Sigmoid colon (tissue), 7 donors: ENCODE data around the gene FBXO21. TPM values are rescaled to one million over a fixed set of nuclear protein-coding genes. Genes with fewer than 3 reads are reported as not detected.

Experiments
- DNase-seq: peaks from one replicate; pipeline ENCODE4 v3.0.0-alpha.2; 2019
- H3K27ac ChIP-seq, 4 donors: fragments of 200-600 bp; sonication (generic); one replicate each; pipeline ENCODE4 v1.5.1; 2016 to 2019; ENCODE audit warnings: mild to moderate bottlenecking in 1 of 4
- H3K27me3 ChIP-seq, 3 donors: fragments of 200-600 bp; sonication (generic); one replicate each; pipeline ENCODE4 v1.5.1; 2019; ENCODE audit warnings: mild to moderate bottlenecking in 1 of 3
- H3K36me3 ChIP-seq, 4 donors: fragments of 200-600 bp; sonication (generic); one replicate each; pipeline ENCODE4 v1.5.1; 2016 to 2019
- H3K4me1 ChIP-seq, 4 donors: fragments of 200-600 bp; sonication (generic); one replicate each; pipeline ENCODE4 v1.5.1; 2017 to 2019
- H3K4me3 ChIP-seq, 4 donors: fragments of 200-600 bp; sonication (generic); one replicate each; pipeline ENCODE4 v1.5.1; 2017 to 2019; ENCODE audit warnings: mild to moderate bottlenecking in 2 of 4, moderate library complexity in 1 of 4
- H3K9me3 ChIP-seq, 4 donors: fragments of 200-600 bp in 3 of 4; sonication (generic) in 3 of 4; one replicate each; pipeline versions ENCODE4 v1.5.1 to v1.6.1; 2013 to 2019
- CTCF ChIP-seq, 4 experiments: fragments of 450-650 bp in 3 of 4; fragments of 200-600 bp in 1 of 4; IDR thresholded peaks; one replicate each; pipeline ENCODE4 v1.5.1; 2016 to 2019; ENCODE audit warnings: antibody characterized with exemption in 4 of 4, mild to moderate bottlenecking in 3 of 4, moderate library complexity in 2 of 4
- EP300 ChIP-seq, 4 donors: sonication (generic); formaldehyde crosslinking; IDR thresholded peaks; one replicate each; pipeline ENCODE4 v1.6.1; 2017; ENCODE audit warnings: antibody characterized with exemption in 4 of 4
- POLR2A ChIP-seq, 2 donors: fragments of 450-650 bp; IDR thresholded peaks; one replicate each; pipeline ENCODE4 v1.6.1; 2016; ENCODE audit warnings: antibody characterized with exemption in 2 of 2, mild to moderate bottlenecking in 2 of 2, moderate library complexity in 2 of 2
- POLR2AphosphoS5 ChIP-seq, 4 donors: sonication (generic); formaldehyde crosslinking; IDR thresholded peaks; one replicate each; pipeline ENCODE4 v1.6.1; 2017; ENCODE audit warnings: antibody characterized with exemption in 4 of 4
- whole genome bisulfite sequencing, 2 donors: extraction: QIAGEN DNeasy Blood & Tissue Kit; methylation state at CpG; one replicate each; pipeline ENCODE4 v1.1.7; 2013; 5-methylcytosine and 5-hydroxymethylcytosine counted together
- intact Hi-C: fragments of 100-400 bp; cut with DNase I; formaldehyde crosslinking; loops from one replicate; pipeline ENCODE4 v1.15.1; 2023
- polyA plus RNA-seq, 3 donors: library from polyadenylated mRNA; stranded (reverse); fragments of 200-250 nt; gene quantifications; one replicate each; pipeline ENCODE4 v1.2.3, GENCODE V29; 2013
- total RNA-seq, 4 donors: library from RNA; depleted of rRNA; stranded (reverse); fragments of >200 nt; gene quantifications; one replicate each; pipeline ENCODE4 v1.1.0, GENCODE V29; 2016
- donor health status: healthy with polysubstance abuse.
- donor health status: Bipolar disorder and iron deficiency.
- donor health status: healthy.

The FBXO21 gene
- total and polyA plus RNA-seq, 7 donors: 6.6 to 134 (median 40.7) TPM

- 97% methylated on average over 3 of the region's 3 CpGs for WGBS, 2 donors
- intact Hi-C loops: no loop called here
- DNase-seq: no peak
- peaks cover 37 to 100% (median 51%) of the 10 kb centered on the region in 4 donors for H3K36me3 ChIP-seq
- H3K27ac ChIP-seq: no peak overlapping the region
- no peaks in the 10 kb centered on the region for H3K9me3 ChIP-seq
- no peaks in the 10 kb centered on the region for H3K27me3 ChIP-seq
- no peaks in the 10 kb centered on the region for H3K4me1 ChIP-seq
- no peak overlapping the region for H3K4me3 ChIP-seq
- TF ChIP-seq EP300 (IDR thresholded peaks at IDR 0.05): no peak
- TF ChIP-seq CTCF (IDR thresholded peaks at IDR 0.05): no peak
- TF ChIP-seq POLR2AphosphoS5 (IDR thresholded peaks at IDR 0.05): no peak
- TF ChIP-seq POLR2A (IDR thresholded peaks at IDR 0.05): no peak
Measured at GRCh38 chr12:117169548-117169947, 20.7 kb downstream of the FBXO21 start.

- no peak overlapping the region for H3K27ac ChIP-seq
- no peak for DNase-seq
- no peaks in the 10 kb centered on the region for H3K27me3 ChIP-seq
- no peak for TF ChIP-seq POLR2A (IDR thresholded peaks at IDR 0.05)
- TF ChIP-seq CTCF (IDR thresholded peaks at IDR 0.05): no peak
- no peak for TF ChIP-seq POLR2AphosphoS5 (IDR thresholded peaks at IDR 0.05)
- no peak for TF ChIP-seq EP300 (IDR thresholded peaks at IDR 0.05)
- H3K9me3 ChIP-seq: no peaks in the 10 kb centered on the region
- no peaks in the 10 kb centered on the region for H3K4me1 ChIP-seq
- WGBS, 2 donors: 78 to 98% methylated on average over 3 of the region's 3 CpGs
- H3K4me3 ChIP-seq: no peak overlapping the region
- intact Hi-C loops: no loop called here
- peaks cover 38 to 100% (median 48%) of the 10 kb centered on the region in 4 donors for H3K36me3 ChIP-seq
Measured at GRCh38 chr12:117168976-117169375, 21.3 kb downstream of the FBXO21 start.

GRCh38 chr12:117167769-117168168 is 22.5 kb downstream of the FBXO21 start:
- 95% methylated on average over 4 of the region's 4 CpGs for WGBS, 2 donors

GRCh38 chr12:117166107-117166506 is 24.2 kb downstream of the FBXO21 start:
- TF ChIP-seq CTCF (IDR thresholded peaks at IDR 0.05) (no peak), POLR2A (IDR thresholded peaks at IDR 0.05) (no peak), EP300 (IDR thresholded peaks at IDR 0.05) (no peak), POLR2AphosphoS5 (IDR thresholded peaks at IDR 0.05) (no peak)
- intact Hi-C loops: no loop called here
- no peaks in the 10 kb centered on the region for H3K27me3 ChIP-seq
- no peak for DNase-seq
- H3K36me3 ChIP-seq: peaks cover 39 to 100% (median 56%) of the 10 kb centered on the region in 4 donors
- no peak overlapping the region for H3K27ac ChIP-seq
- H3K4me3 ChIP-seq: no peak overlapping the region
- no peaks in the 10 kb centered on the region for H3K4me1 ChIP-seq
- H3K9me3 ChIP-seq: no peaks in the 10 kb centered on the region
- WGBS, 2 donors: 92 to 95% methylated on average over 4 of the region's 4 CpGs

More at GRCh38 chr12:117167769-117168168, 22.5 kb downstream of the FBXO21 start:
- no peak for DNase-seq
- H3K9me3 ChIP-seq: no peaks in the 10 kb centered on the region
- TF ChIP-seq POLR2AphosphoS5 (IDR thresholded peaks at IDR 0.05): no peak
- TF ChIP-seq POLR2A (IDR thresholded peaks at IDR 0.05): no peak
- no peak for TF ChIP-seq EP300 (IDR thresholded peaks at IDR 0.05)
- no peak for TF ChIP-seq CTCF (IDR thresholded peaks at IDR 0.05)
- no peaks in the 10 kb centered on the region for H3K4me1 ChIP-seq
- intact Hi-C loops: no loop called here
- no peaks in the 10 kb centered on the region for H3K27me3 ChIP-seq
- no peak overlapping the region for H3K27ac ChIP-seq
- no peak overlapping the region for H3K4me3 ChIP-seq
- H3K36me3 ChIP-seq: peaks cover 34 to 100% (median 49%) of the 10 kb centered on the region in 4 donors

- Histone ChIP-seq H3K4me3 (no peak overlapping the region), H3K4me1 (no peaks in the 10 kb centered on the region), H3K27me3 (no peaks in the 10 kb centered on the region), H3K9me3 (no peaks in the 10 kb centered on the region), H3K27ac (no peak overlapping the region), H3K36me3 (peaks cover 42 to 100% (median 53%) of the 10 kb centered on the region in 4 donors)
- WGBS, 2 donors: 21 to 69% methylated on average over 5 of the region's 5 CpGs
- no peak for TF ChIP-seq POLR2A (IDR thresholded peaks at IDR 0.05)
- no peak for TF ChIP-seq CTCF (IDR thresholded peaks at IDR 0.05)
- no peak for TF ChIP-seq POLR2AphosphoS5 (IDR thresholded peaks at IDR 0.05)
- TF ChIP-seq EP300 (IDR thresholded peaks at IDR 0.05): no peak
- no peak for DNase-seq
- intact Hi-C loops: no loop called here
Measured at GRCh38 chr12:117165342-117165741, 24.9 kb downstream of the FBXO21 start.
